Body of pancreas (tissue), 4 donors: ENCODE results near the gene TRAPPC12.

Experiments used
- CTCF ChIP-seq, 7 experiments: fragments of 450-650 bp in 4 of 7; fragments of 200-600 bp in 3 of 7; sonication (generic) in 3 of 7; IDR thresholded peaks; one replicate each; pipeline ENCODE4 v1.5.1; 2016 to 2019; ENCODE audit warnings: antibody characterized with exemption in 7 of 7
- POLR2A ChIP-seq, 3 donors: fragments of 450-650 bp; IDR thresholded peaks; one replicate each; pipeline ENCODE4 v1.6.1; 2016; ENCODE audit warnings: antibody characterized with exemption in 3 of 3, mild to moderate bottlenecking in 2 of 3

DNA sequence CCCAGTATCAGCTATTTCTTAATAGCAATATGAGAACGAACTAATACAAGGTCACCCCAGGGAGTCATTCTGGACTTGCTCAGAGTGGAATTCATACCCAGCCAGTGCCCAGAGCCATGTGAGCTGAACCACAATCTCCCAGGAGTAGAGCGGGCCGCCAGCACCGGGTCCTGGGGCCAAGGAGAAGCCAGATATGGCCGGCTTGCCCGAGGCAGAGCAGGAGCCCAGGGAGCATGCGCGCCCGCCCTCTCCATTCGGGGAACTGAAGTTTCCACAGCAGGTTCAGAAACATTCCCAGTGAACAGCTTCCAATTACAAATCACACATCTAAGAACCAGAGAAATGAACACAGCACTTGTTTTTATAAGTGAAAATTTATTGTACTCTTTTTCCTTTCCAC is 39.4 kb upstream of the TRAPPC12 start:
- TF ChIP-seq CTCF (IDR thresholded peaks at IDR 0.05) (no peak), POLR2A (IDR thresholded peaks at IDR 0.05) (no peak)
